H9 (cell line): ENCODE data around the gene CD300LD. TPM values are rescaled to one million over a fixed set of nuclear protein-coding genes. Genes with fewer than 3 reads are reported as not detected.

Experiments
- DNase-seq: peaks from one replicate; pipeline ENCODE4 v3.0.0-alpha.2; 2017
- H2AFZ ChIP-seq: one replicate; pipeline ENCODE4 v1.6.1; 2013; ENCODE audit warnings: mild to moderate bottlenecking, low read length, control low read depth, moderate library complexity
- H2AK5ac ChIP-seq: 2 replicates; pipeline ENCODE4 v1.6.1; 2013; ENCODE audit warnings: low read length, control low read depth, mixed read lengths; ENCODE audit not compliant: insufficient read length
- H2BK120ac ChIP-seq: one replicate; pipeline ENCODE4 v1.6.1; 2013; ENCODE audit warnings: low read depth, mild to moderate bottlenecking, low read length, control low read depth, inconsistent platforms; ENCODE audit not compliant: poor library complexity, severe bottlenecking
- H2BK12ac ChIP-seq: 2 replicates; pipeline ENCODE4 v1.6.1; 2013; ENCODE audit warnings: low read length, control low read depth, mixed read lengths, low read depth; ENCODE audit not compliant: insufficient read length
- H2BK15ac ChIP-seq: 2 replicates; pipeline ENCODE4 v1.6.1; 2013; ENCODE audit warnings: low read depth, low read length, control low read depth
- H2BK20ac ChIP-seq: one replicate; pipeline ENCODE4 v1.6.1; 2013; ENCODE audit warnings: low read depth, mild to moderate bottlenecking, low read length, control low read depth, inconsistent platforms; ENCODE audit not compliant: poor library complexity, severe bottlenecking
- H2BK5ac ChIP-seq: 2 replicates; pipeline ENCODE4 v1.6.1; 2013; ENCODE audit warnings: low read length, control low read depth, mixed read lengths; ENCODE audit not compliant: insufficient read length
- H3K14ac ChIP-seq: 2 replicates; pipeline ENCODE4 v1.6.1; 2013; ENCODE audit warnings: low read length, control low read depth; ENCODE audit not compliant: insufficient read depth
- H3K18ac ChIP-seq: 2 replicates; pipeline ENCODE4 v1.6.1; 2013; ENCODE audit warnings: low read depth, mild to moderate bottlenecking, mixed read lengths, low read length, control low read depth; ENCODE audit not compliant: insufficient read length
- H3K23ac ChIP-seq: 2 replicates; pipeline ENCODE4 v1.6.1; 2013; ENCODE audit warnings: low read length, control low read depth, mixed read lengths, low read depth; ENCODE audit not compliant: insufficient read length
- H3K23me2 ChIP-seq: 2 replicates; pipeline ENCODE4 v1.6.1; 2013; ENCODE audit warnings: low read depth, mild to moderate bottlenecking, mixed read lengths, low read length, control low read depth; ENCODE audit not compliant: insufficient read length, poor library complexity, severe bottlenecking
- H3K27ac ChIP-seq: 2 replicates; pipeline ENCODE4 v1.5.1; 2013; ENCODE audit warnings: low read length, control low read depth, mixed read lengths, low read depth; ENCODE audit not compliant: insufficient read length
- H3K27me3 ChIP-seq: 2 replicates; pipeline ENCODE4 v1.6.1; 2013; ENCODE audit warnings: low read length, control low read depth, inconsistent platforms; ENCODE audit not compliant: insufficient read depth
- H3K4ac ChIP-seq: 2 replicates; pipeline ENCODE4 v1.6.1; 2013; ENCODE audit warnings: low read depth, mild to moderate bottlenecking, control low read depth, inconsistent platforms, low read length, moderate library complexity
- H3K4me1 ChIP-seq: 2 replicates; pipeline ENCODE4 v1.6.1; 2013; ENCODE audit warnings: low read length, control low read depth, inconsistent platforms; ENCODE audit not compliant: insufficient read depth
- H3K4me2 ChIP-seq: 2 replicates; pipeline ENCODE4 v1.6.1; 2013; ENCODE audit warnings: low read length, control low read depth, mixed read lengths; ENCODE audit not compliant: insufficient read length, insufficient read depth
- H3K56ac ChIP-seq: 2 replicates; pipeline ENCODE4 v1.6.1; 2013; ENCODE audit warnings: low read depth, mild to moderate bottlenecking, mixed read lengths, low read length, control low read depth; ENCODE audit not compliant: insufficient read length
- H3K79me1 ChIP-seq: 2 replicates; pipeline ENCODE4 v1.6.1; 2013; ENCODE audit warnings: low read depth, mild to moderate bottlenecking, moderate library complexity, low read length, control low read depth, inconsistent platforms; ENCODE audit not compliant: insufficient read depth, poor library complexity, severe bottlenecking
- H3K79me2 ChIP-seq: 2 replicates; pipeline ENCODE4 v1.6.1; 2013; ENCODE audit warnings: low read length, control low read depth, inconsistent platforms; ENCODE audit not compliant: insufficient read depth
- H3K9ac ChIP-seq: 2 replicates; pipeline ENCODE4 v1.6.1; 2013; ENCODE audit warnings: low read length, control low read depth, mixed read lengths; ENCODE audit not compliant: insufficient read length; ENCODE audit errors: extremely low read depth
- H3K9me3 ChIP-seq: one replicate; pipeline ENCODE4 v1.6.1; 2013; ENCODE audit warnings: low read depth, low read length, inconsistent platforms; ENCODE audit not compliant: control insufficient read depth
- H3T11ph ChIP-seq: one replicate; pipeline ENCODE4 v1.6.1; 2013; ENCODE audit warnings: mild to moderate bottlenecking, low read length, control low read depth, inconsistent platforms
- H4K20me1 ChIP-seq: one replicate; pipeline ENCODE4 v1.6.1; 2013; ENCODE audit not compliant: control insufficient read depth, insufficient read length, insufficient read depth
- H4K5ac ChIP-seq: 2 replicates; pipeline ENCODE4 v1.6.1; 2013; ENCODE audit warnings: low read depth, mild to moderate bottlenecking, mixed read lengths, low read length, control low read depth; ENCODE audit not compliant: insufficient read length
- H4K8ac ChIP-seq: replicated peaks from 2 replicates; pipeline ENCODE4 v1.6.1; 2013; ENCODE audit warnings: low read length, control low read depth, mixed read lengths, low read depth; ENCODE audit not compliant: insufficient read length
- H4K91ac ChIP-seq: 2 replicates; pipeline ENCODE4 v1.6.1; 2013; ENCODE audit warnings: low read depth, mild to moderate bottlenecking, moderate library complexity, mixed read lengths, low read length, control low read depth; ENCODE audit not compliant: insufficient read length
- H3K27ac Mint-ChIP-seq, 3 experiments: 2 replicates in 2 of 3; 3 replicates in 1 of 3; pipeline ENCODE4 v1.8.0; 2020 to 2021; ENCODE audit warnings: mixed read lengths in 3 of 3, mild to moderate bottlenecking in 1 of 3, moderate library complexity in 1 of 3
- H3K27me3 Mint-ChIP-seq: 2 replicates; pipeline ENCODE4 v1.8.0; 2021; ENCODE audit warnings: low read depth, mild to moderate bottlenecking, moderate library complexity, mixed read lengths
- H3K36me3 Mint-ChIP-seq, 3 experiments: 2 replicates in 2 of 3; 3 replicates in 1 of 3; pipeline ENCODE4 v1.8.0; 2020 to 2021; ENCODE audit warnings: low read depth in 3 of 3, mixed read lengths in 3 of 3; ENCODE audit not compliant: insufficient read depth in 1 of 3
- H3K4me1 Mint-ChIP-seq, 2 experiments: 2 replicates each; pipeline ENCODE4 v1.8.0; 2020; ENCODE audit warnings: mixed read lengths in 2 of 2
- H3K4me3 Mint-ChIP-seq, 2 experiments: 2 replicates in 1 of 2; 3 replicates in 1 of 2; pipeline ENCODE4 v1.8.0; 2020 to 2021; ENCODE audit warnings: mild to moderate bottlenecking in 2 of 2, mixed read lengths in 2 of 2, moderate library complexity in 1 of 2
- H3K9me3 Mint-ChIP-seq, 2 experiments: 2 replicates in 1 of 2; 3 replicates in 1 of 2; pipeline ENCODE4 v1.8.0; 2020; ENCODE audit warnings: mild to moderate bottlenecking in 2 of 2, mixed read lengths in 2 of 2, moderate library complexity in 1 of 2
- CTCF ChIP-seq: fragments of 200-600 bp; sonication (generic); conservative IDR thresholded peaks from 3 replicates; pipeline ENCODE4 v1.8.0; 2021; ENCODE audit warnings: antibody characterized with exemption, mild to moderate bottlenecking
- WGBS: extraction: QIAGEN DNeasy Blood & Tissue Kit; methylation state at CpG from one replicate; pipeline ENCODE4 v1.1.7; 2013; ENCODE audit warnings: missing lambda C conversion rate, low lambda C conversion rate, mixed read lengths; ENCODE audit not compliant: insufficient read length; ENCODE audit errors: extremely low coverage; 5-methylcytosine and 5-hydroxymethylcytosine counted together
- total RNA-seq: library from RNA; stranded (reverse); gene quantifications from 2 replicates; pipeline ENCODE4 v1.2.1, GENCODE V29; 2021

The CD300LD gene
- total RNA-seq, 1 experiment from 2014 or later, result not detected

GRCh38 chr17:74603037-74603635, 11.1 kb upstream of the CD300LD start:
- DNase-seq, result no peak
- H3K56ac ChIP-seq, result no peak overlapping the region
- H2BK120ac ChIP-seq, result no peak overlapping the region
- Mint-ChIP-seq H3K4me1 (peaks cover 10 to 11% of the 10 kb centered on the region in 2 experiments), H3K36me3 (no peaks in the 10 kb centered on the region), H3K27ac (no peak overlapping the region; a peak in 1 of 7 replicates), H3K4me3 (no peak overlapping the region), H3K27me3 (peaks cover 38% of the 10 kb centered on the region), H3K9me3 (0 out of 5 replicates have a peak, but pooled peaks cover 0 to 1% of the 10 kb centered on the region in 2 experiments)
- no peak overlapping the region for H2AFZ ChIP-seq
- no peak overlapping the region for H4K91ac ChIP-seq
- no peak overlapping the region for H2BK5ac ChIP-seq
- H3K9ac ChIP-seq, result no peak overlapping the region
- no peak overlapping the region for H3K18ac ChIP-seq
- WGBS, result no CpG with 5 or more reads among the region's 6 CpGs
- no peaks in the 10 kb centered on the region for H3K23me2 ChIP-seq
- no peak overlapping the region for H2BK12ac ChIP-seq
- H2BK20ac ChIP-seq, result no peak overlapping the region
- H2AK5ac ChIP-seq, result no peak overlapping the region
- TF ChIP-seq CTCF, result no peak
- H3K27me3 ChIP-seq, result no peaks in the 10 kb centered on the region
- no peak overlapping the region for H3K23ac ChIP-seq
- H4K8ac ChIP-seq, result no peak overlapping the region
- no peaks in the 10 kb centered on the region for H3K79me2 ChIP-seq
- H3K4me2 ChIP-seq, result no peak overlapping the region
- H3K9me3 ChIP-seq, result no peaks in the 10 kb centered on the region
- H4K20me1 ChIP-seq, result no peaks in the 10 kb centered on the region
- H3K4ac ChIP-seq, result no peak overlapping the region
- H4K5ac ChIP-seq, result no peak overlapping the region
- H3K79me1 ChIP-seq, result no peaks in the 10 kb centered on the region
- H3K4me1 ChIP-seq, result no peaks in the 10 kb centered on the region
- no peak overlapping the region for H3T11ph ChIP-seq
- H2BK15ac ChIP-seq, result no peak overlapping the region
- no peak overlapping the region for H3K14ac ChIP-seq
- no peak overlapping the region for H3K27ac ChIP-seq
